Osteoblast (primary cell): ENCODE results near the gene NTS. TPM values are rescaled to one million over a fixed set of nuclear protein-coding genes. Genes with fewer than 3 reads are reported as not detected.

ENCODE experiments used
- DNase-seq: peaks from one replicate; pipeline ENCODE4 v3.0.0; 2011; ENCODE audit warnings: low spot score, mixed read lengths; ENCODE audit not compliant: insufficient read length; ENCODE audit errors: missing footprints
- H2AFZ ChIP-seq: 2 replicates; pipeline ENCODE4 v1.6.0; 2011; ENCODE audit warnings: mild to moderate bottlenecking, low read length
- H3K27ac ChIP-seq: 2 replicates; pipeline ENCODE4 v1.5.1; 2011; ENCODE audit warnings: mild to moderate bottlenecking, low read depth, low read length, moderate library complexity
- H3K27me3 ChIP-seq: 2 replicates; pipeline ENCODE4 v1.6.0; 2012; ENCODE audit warnings: mild to moderate bottlenecking, control low read depth, inconsistent platforms, low read length, moderate library complexity; ENCODE audit not compliant: insufficient read depth
- H3K36me3 ChIP-seq: 2 replicates; pipeline ENCODE4 v1.5.1; 2011; ENCODE audit warnings: mild to moderate bottlenecking, low read length, control low read depth, moderate library complexity; ENCODE audit not compliant: insufficient read depth
- H3K4me1 ChIP-seq: 2 replicates; pipeline ENCODE4 v1.5.1; 2011; ENCODE audit warnings: mild to moderate bottlenecking, low read length, control low read depth, moderate library complexity; ENCODE audit not compliant: insufficient read depth
- H3K4me2 ChIP-seq: 2 replicates; pipeline ENCODE4 v1.6.0; 2011; ENCODE audit warnings: mild to moderate bottlenecking, low read length; ENCODE audit not compliant: insufficient read depth
- H3K4me3 ChIP-seq: fragments of 200-600 bp; sonication (generic); 3 replicates; pipeline ENCODE4 v1.5.1; 2012; ENCODE audit warnings: mild to moderate bottlenecking, low read length, inconsistent platforms; ENCODE audit not compliant: insufficient read depth
- H3K79me2 ChIP-seq: 2 replicates; pipeline ENCODE4 v1.6.0; 2012; ENCODE audit warnings: mild to moderate bottlenecking, low read length, control low read depth, inconsistent platforms; ENCODE audit not compliant: insufficient read depth
- H3K9me3 ChIP-seq: 2 replicates; pipeline ENCODE4 v1.5.1; 2011; ENCODE audit warnings: low read depth, low read length, control low read depth
- H4K20me1 ChIP-seq: 2 replicates; pipeline ENCODE4 v1.6.0; 2012; ENCODE audit warnings: mild to moderate bottlenecking, low read length, control low read depth; ENCODE audit not compliant: insufficient read depth
- total RNA-seq: library from RNA; depleted of rRNA; stranded (reverse); fragments of >200 nt; gene quantifications from 2 replicates; pipeline ENCODE4 v1.2.3, GENCODE V29; 2012
- TF ChIP-seq, protein P1 (sequence below): IDR thresholded peaks from 2 replicates; pipeline ENCODE4 v1.5.1; 2011; ENCODE audit warnings: mild to moderate bottlenecking, low read depth, low read length, moderate library complexity; ENCODE audit errors: extremely low read depth

The NTS gene
- total RNA-seq, 1 donor = not detected

DNA sequence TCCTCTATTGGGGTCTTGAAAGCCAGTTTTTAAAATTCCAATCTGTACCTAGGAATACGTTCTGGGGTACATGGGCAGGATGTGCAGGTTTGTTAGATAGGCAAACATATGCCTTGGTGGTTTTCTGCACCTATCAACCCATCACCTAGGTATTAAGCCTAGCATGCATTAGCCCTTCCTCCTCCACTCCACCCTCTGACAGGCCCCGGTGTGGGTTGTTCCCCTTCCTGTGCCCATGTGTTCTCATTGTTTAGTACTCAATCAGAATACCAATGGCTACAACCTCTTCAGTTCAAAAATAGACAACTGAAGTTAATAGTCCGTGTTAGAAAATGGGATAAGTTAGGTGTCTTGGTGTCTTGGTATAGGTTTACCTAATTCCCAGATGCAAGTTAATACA is 3.4 kb downstream of the NTS start:
- Histone ChIP-seq H3K4me1 (no peaks in the 10 kb centered on the region), H4K20me1 (no peaks in the 10 kb centered on the region), H3K27me3 (no peaks in the 10 kb centered on the region), H3K4me3 (no peak overlapping the region), H3K79me2 (no peaks in the 10 kb centered on the region), H3K27ac (no peak overlapping the region), H3K9me3 (no peaks in the 10 kb centered on the region), H2AFZ (no peak overlapping the region), H3K4me2 (no peak overlapping the region), H3K36me3 (no peaks in the 10 kb centered on the region)
- TF ChIP-seq, protein P1, sequence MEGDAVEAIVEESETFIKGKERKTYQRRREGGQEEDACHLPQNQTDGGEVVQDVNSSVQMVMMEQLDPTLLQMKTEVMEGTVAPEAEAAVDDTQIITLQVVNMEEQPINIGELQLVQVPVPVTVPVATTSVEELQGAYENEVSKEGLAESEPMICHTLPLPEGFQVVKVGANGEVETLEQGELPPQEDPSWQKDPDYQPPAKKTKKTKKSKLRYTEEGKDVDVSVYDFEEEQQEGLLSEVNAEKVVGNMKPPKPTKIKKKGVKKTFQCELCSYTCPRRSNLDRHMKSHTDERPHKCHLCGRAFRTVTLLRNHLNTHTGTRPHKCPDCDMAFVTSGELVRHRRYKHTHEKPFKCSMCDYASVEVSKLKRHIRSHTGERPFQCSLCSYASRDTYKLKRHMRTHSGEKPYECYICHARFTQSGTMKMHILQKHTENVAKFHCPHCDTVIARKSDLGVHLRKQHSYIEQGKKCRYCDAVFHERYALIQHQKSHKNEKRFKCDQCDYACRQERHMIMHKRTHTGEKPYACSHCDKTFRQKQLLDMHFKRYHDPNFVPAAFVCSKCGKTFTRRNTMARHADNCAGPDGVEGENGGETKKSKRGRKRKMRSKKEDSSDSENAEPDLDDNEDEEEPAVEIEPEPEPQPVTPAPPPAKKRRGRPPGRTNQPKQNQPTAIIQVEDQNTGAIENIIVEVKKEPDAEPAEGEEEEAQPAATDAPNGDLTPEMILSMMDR = no peak
- no peak for DNase-seq

DNA sequence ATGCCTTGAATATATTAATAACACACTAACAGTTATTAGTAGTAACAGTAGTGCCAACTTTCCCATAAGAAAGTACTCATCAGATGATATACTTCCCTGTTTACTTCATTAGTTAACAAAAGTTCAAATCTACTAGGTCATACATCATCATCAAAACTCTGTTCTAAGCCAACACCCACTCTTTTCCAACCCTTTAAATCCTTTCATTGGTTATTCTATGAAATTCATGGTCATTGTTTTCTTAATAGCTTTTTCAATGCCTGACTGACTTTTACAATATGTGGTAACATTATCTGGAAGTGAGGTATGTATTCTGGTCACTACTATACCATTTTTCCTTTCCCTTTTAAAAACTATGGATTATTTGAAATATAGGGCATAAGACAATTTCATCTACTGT is 9.7 kb downstream of the NTS start:
- no peak for DNase-seq
- Histone ChIP-seq H3K27ac (no peak overlapping the region), H3K36me3 (no peaks in the 10 kb centered on the region), H3K9me3 (no peaks in the 10 kb centered on the region), H3K4me3 (no peak overlapping the region), H3K4me2 (no peak overlapping the region), H4K20me1 (no peaks in the 10 kb centered on the region), H3K27me3 (peaks cover 3% of the 10 kb centered on the region), H3K4me1 (no peaks in the 10 kb centered on the region), H3K79me2 (no peaks in the 10 kb centered on the region), H2AFZ (no peak overlapping the region)
- TF ChIP-seq, protein P1 = no peak

DNA sequence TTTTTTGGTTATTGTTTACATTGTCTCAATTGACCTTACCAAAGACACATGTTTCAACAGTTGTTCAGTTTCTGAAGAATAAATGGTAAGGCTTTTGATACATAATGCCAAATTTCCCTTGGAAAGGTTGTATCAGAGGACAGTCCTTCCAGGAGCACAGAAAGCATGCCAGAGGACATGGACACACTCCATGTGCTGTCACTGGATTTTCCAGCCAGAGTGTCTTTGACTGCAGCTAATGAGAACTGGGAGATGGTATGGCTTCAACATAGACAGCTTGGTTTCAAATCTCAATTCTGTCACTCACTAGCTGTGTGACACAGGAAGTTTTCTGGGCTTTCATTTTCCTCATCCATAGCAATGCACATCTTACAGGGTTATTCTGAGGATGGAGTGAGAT is 20.6 kb downstream of the NTS start:
- Histone ChIP-seq H4K20me1 (no peaks in the 10 kb centered on the region), H2AFZ (no peak overlapping the region), H3K9me3 (no peaks in the 10 kb centered on the region), H3K4me3 (no peak overlapping the region), H3K4me2 (no peak overlapping the region), H3K27ac (no peak overlapping the region), H3K4me1 (no peaks in the 10 kb centered on the region), H3K36me3 (no peaks in the 10 kb centered on the region), H3K79me2 (no peaks in the 10 kb centered on the region), H3K27me3 (no peaks in the 10 kb centered on the region)
- TF ChIP-seq, protein P1 = no peak
- no peak for DNase-seq

DNA sequence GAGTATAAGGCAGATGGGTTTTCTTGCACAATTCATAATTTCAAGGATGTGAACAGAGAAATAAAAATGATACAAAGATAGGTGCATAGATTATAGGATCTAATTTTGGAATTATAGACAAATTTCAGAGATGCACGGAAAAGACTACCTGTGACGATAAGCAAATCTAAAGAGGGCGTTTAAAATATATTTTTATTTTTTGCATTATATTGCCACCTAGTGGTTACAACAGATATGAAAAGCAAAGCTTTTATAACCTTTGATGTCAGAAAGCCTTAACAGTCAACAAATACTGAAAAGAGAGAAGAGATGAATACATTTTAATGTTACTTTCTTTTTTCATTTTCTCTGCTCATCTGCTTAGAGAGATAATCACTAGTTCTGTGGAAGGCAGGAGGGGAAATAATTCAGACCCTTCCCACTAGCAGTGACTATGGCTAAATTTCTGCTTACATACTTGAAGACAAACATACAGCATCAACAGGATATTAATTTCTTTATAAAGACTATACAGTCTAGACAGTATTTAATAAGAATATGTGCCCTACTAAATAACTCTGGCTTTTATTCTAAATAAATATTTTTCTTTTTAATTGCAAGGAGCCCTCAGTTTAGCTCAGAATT is 46.3 kb downstream of the NTS start:
- H3K27me3 ChIP-seq = no peaks in the 10 kb centered on the region
- H3K27ac ChIP-seq = no peak overlapping the region
- H3K4me1 ChIP-seq = no peaks in the 10 kb centered on the region
- H4K20me1 ChIP-seq = no peaks in the 10 kb centered on the region
- H3K36me3 ChIP-seq = no peaks in the 10 kb centered on the region
- H3K4me3 ChIP-seq = no peak overlapping the region
- TF ChIP-seq, protein P1 = peak; percentile 60
- H3K4me2 ChIP-seq = no peak overlapping the region
- no peaks in the 10 kb centered on the region for H3K9me3 ChIP-seq
- H3K79me2 ChIP-seq = no peaks in the 10 kb centered on the region
- no peak overlapping the region for H2AFZ ChIP-seq
- peak; percentile 60 for DNase-seq
